Thoracic aorta (tissue), 2 donors: Measurements from ENCODE around the gene ZNF268. TPM values are rescaled to one million over a fixed set of nuclear protein-coding genes. Genes with fewer than 3 reads are reported as not detected.

Experiments
- ATAC-seq: fragments of 150-250 bp; one replicate; pipeline ENCODE4 v1.8.0; 2017; ENCODE audit warnings: low read depth; ENCODE audit not compliant: insufficient number of reproducible peaks, low FRiP score
- DNase-seq: peaks from one replicate; pipeline ENCODE4 v3.0.0-alpha.2; 2020; ENCODE audit warnings: low spot score
- H3K27ac ChIP-seq, 2 donors: fragments of 200-600 bp; sonication (generic); 1 replicate in 1 of 2; 2 replicates in 1 of 2; pipeline ENCODE4 v1.5.1; 2016; ENCODE audit warnings: mild to moderate bottlenecking in 2 of 2, moderate library complexity in 2 of 2
- H3K27me3 ChIP-seq: fragments of 200-600 bp; sonication (generic); replicated peaks from 2 replicates; pipeline ENCODE4 v1.6.0; 2016; ENCODE audit warnings: mild to moderate bottlenecking; ENCODE audit not compliant: insufficient read depth
- H3K36me3 ChIP-seq: fragments of 200-600 bp; sonication (generic); one replicate; pipeline ENCODE4 v1.5.1; 2016
- H3K4me1 ChIP-seq, 2 donors: fragments of 200-600 bp; sonication (generic); 1 replicate in 1 of 2; 2 replicates in 1 of 2; pipeline versions ENCODE4 v1.5.1 to v1.6.0; 2016; ENCODE audit warnings: low read depth in 2 of 2, mild to moderate bottlenecking in 1 of 2; ENCODE audit not compliant: control insufficient read depth in 1 of 2
- H3K4me3 ChIP-seq: fragments of 200-600 bp; sonication (generic); 2 replicates; pipeline ENCODE4 v1.5.1; 2016; ENCODE audit warnings: mild to moderate bottlenecking
- H3K9me3 ChIP-seq: fragments of 200-600 bp; sonication (generic); 2 replicates; pipeline ENCODE4 v1.5.1; 2016
- total RNA-seq, 2 donors: library from RNA; depleted of rRNA; stranded (reverse); fragments of >200 nt; gene quantifications; one replicate each; pipeline versions ENCODE4 v1.1.0 to v1.2.3, GENCODE V29; 2016
- TF ChIP-seq, protein P1 (sequence below): fragments of 200-600 bp; sonication (generic); IDR thresholded peaks from one replicate; pipeline ENCODE4 v1.5.1; 2019; ENCODE audit warnings: antibody characterized with exemption

ZNF268 gene
- total RNA-seq, 2 donors from 2014 or later: 21.3 to 25.5 TPM

GRCh38 chr12:133233993-133234564 is 52.8 kb downstream of the ZNF268 start:
- DNase-seq: no peak
- Histone ChIP-seq H3K4me3 (no peak overlapping the region), H3K4me1 (no peaks in the 10 kb centered on the region), H3K36me3 (no peaks in the 10 kb centered on the region), H3K27me3 (no peaks in the 10 kb centered on the region), H3K27ac (no peak overlapping the region), H3K9me3 (no peaks in the 10 kb centered on the region)
- ATAC-seq: no peak
- TF ChIP-seq, protein P1, sequence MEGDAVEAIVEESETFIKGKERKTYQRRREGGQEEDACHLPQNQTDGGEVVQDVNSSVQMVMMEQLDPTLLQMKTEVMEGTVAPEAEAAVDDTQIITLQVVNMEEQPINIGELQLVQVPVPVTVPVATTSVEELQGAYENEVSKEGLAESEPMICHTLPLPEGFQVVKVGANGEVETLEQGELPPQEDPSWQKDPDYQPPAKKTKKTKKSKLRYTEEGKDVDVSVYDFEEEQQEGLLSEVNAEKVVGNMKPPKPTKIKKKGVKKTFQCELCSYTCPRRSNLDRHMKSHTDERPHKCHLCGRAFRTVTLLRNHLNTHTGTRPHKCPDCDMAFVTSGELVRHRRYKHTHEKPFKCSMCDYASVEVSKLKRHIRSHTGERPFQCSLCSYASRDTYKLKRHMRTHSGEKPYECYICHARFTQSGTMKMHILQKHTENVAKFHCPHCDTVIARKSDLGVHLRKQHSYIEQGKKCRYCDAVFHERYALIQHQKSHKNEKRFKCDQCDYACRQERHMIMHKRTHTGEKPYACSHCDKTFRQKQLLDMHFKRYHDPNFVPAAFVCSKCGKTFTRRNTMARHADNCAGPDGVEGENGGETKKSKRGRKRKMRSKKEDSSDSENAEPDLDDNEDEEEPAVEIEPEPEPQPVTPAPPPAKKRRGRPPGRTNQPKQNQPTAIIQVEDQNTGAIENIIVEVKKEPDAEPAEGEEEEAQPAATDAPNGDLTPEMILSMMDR: no peak

GRCh38 chr12:133234971-133235370 is 53.7 kb downstream of the ZNF268 start:
- H3K4me3 ChIP-seq: no peak overlapping the region
- no peaks in the 10 kb centered on the region for H3K36me3 ChIP-seq
- H3K27me3 ChIP-seq: no peaks in the 10 kb centered on the region
- TF ChIP-seq, protein P1: no peak
- no peak overlapping the region for H3K27ac ChIP-seq
- H3K4me1 ChIP-seq: no peaks in the 10 kb centered on the region
- no peaks in the 10 kb centered on the region for H3K9me3 ChIP-seq
- ATAC-seq: no peak
- no peak for DNase-seq

DNA sequence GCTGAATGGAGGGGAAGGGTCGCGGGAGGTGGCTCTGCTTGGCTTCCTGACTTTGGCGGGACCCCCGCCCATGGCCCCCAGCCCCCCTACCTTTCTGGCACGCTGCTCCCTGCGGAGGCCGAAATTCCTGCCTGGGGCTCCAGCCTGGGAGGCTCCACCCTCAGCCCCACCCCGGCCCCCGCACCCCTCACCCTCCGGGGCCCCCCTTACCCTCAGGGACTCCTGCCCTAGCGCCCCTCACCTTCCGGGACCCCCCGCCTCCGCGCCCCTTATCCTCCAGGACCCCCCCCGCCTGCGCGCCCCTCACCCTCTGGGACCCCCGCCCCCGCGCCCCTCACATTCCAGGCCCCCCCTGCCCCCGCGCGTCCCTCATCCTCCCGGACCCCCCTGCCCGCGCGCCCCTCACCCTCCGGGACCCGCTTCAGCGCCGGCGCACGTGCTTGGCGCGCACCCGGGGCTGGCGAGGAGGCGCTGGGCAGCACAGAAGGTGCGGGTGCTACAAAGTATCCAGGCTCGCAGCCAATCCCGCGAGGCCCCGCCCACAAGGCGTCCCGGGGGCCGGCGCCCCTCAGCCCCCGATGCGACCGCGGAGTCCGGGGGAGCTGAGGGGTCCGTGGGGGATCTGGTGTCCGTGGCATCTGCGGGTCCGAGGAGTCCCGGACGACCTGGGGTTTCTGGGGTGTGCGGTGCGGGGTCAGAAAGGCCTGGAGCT is 54.3 kb downstream of the ZNF268 start, which contains the start of gene ANHX:
Gene ANHX, minus strand, starts transcription at position 477 of the 712 bp plus-strand sequence. CDS start 1,521 bp downstream, outside the sequence.
- no peak for ATAC-seq
- Histone ChIP-seq H3K4me3 (no peak within 1 kb of the TSS), H3K27ac (no peak within 1 kb of the TSS), H3K27me3 (no peaks in the 10 kb centered on the region), H3K36me3 (no peaks in the 10 kb centered on the region), H3K9me3 (no peaks in the 10 kb centered on the region), H3K4me1 (no peaks in the 10 kb centered on the region)
- DNase-seq: no peak
- TF ChIP-seq, protein P1: no peak

GRCh38 chr12:133236144-133236543 is 54.8 kb downstream of the ZNF268 start:
- H3K27me3 ChIP-seq: no peaks in the 10 kb centered on the region
- H3K4me3 ChIP-seq: no peak overlapping the region
- TF ChIP-seq, protein P1: no peak
- no peak overlapping the region for H3K27ac ChIP-seq
- ATAC-seq (no peak), DNase-seq (no peak)
- H3K36me3 ChIP-seq: no peaks in the 10 kb centered on the region
- H3K4me1 ChIP-seq: no peaks in the 10 kb centered on the region
- H3K9me3 ChIP-seq: no peaks in the 10 kb centered on the region

- Histone ChIP-seq H3K9me3 (no peaks in the 10 kb centered on the region), H3K36me3 (no peaks in the 10 kb centered on the region), H3K4me3 (no peak overlapping the region), H3K27ac (no peak overlapping the region), H3K4me1 (no peaks in the 10 kb centered on the region), H3K27me3 (no peaks in the 10 kb centered on the region)
- DNase-seq (no peak), ATAC-seq (no peak)
- TF ChIP-seq, protein P1: no peak
Measured at GRCh38 chr12:133236556-133236955, 55.3 kb downstream of the ZNF268 start.
